ENCODE results near the gene REXO1.

DNA sequence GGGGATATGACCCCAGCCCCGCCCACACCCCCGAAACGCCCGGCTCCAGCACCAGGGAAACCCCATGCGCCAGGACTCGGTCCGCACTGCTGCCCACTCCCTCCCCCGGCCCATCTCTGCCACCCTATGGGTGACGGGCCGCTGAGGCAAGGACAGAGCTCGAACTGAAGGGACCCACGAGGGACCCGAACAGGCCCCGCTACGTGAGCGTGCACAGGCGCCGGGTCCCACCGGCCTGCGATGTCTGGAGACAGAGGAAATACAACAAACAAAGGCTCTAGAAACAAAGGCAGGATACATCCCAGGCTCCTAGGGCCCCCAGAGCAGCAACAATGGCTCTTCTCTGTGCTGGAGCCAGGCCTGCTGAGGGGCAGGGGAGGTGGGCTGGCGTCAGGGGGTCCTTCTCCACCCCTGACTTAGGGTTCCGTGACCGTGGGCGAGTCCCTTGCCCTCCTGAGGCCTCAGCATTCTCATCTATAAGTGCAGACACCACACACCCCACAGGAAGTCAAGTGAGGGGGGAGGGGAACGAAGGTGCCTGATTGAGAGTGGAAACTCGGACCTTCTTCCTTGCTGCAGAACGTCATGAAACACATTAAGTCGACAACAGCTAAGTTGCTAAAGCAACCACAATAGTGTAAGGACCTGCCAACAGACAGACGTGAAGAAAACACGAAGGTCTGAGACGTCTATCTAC, 34.0 kb upstream of the REXO1 start:
- TF ChIP-seq EGR1 (IDR thresholded peaks at IDR 0.05; ENCODE audit: borderline replicate concordance, low read depth, low read length), result no peak
- TF ChIP-seq, protein P1, sequence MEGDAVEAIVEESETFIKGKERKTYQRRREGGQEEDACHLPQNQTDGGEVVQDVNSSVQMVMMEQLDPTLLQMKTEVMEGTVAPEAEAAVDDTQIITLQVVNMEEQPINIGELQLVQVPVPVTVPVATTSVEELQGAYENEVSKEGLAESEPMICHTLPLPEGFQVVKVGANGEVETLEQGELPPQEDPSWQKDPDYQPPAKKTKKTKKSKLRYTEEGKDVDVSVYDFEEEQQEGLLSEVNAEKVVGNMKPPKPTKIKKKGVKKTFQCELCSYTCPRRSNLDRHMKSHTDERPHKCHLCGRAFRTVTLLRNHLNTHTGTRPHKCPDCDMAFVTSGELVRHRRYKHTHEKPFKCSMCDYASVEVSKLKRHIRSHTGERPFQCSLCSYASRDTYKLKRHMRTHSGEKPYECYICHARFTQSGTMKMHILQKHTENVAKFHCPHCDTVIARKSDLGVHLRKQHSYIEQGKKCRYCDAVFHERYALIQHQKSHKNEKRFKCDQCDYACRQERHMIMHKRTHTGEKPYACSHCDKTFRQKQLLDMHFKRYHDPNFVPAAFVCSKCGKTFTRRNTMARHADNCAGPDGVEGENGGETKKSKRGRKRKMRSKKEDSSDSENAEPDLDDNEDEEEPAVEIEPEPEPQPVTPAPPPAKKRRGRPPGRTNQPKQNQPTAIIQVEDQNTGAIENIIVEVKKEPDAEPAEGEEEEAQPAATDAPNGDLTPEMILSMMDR (IDR thresholded peaks at IDR 0.05; ENCODE audit: control extremely low read depth in 1 of 3, insufficient read depth in 1 of 3, low read depth in 1 of 3, low read length in 3 of 3), result no peak
- TF ChIP-seq, protein P2, sequence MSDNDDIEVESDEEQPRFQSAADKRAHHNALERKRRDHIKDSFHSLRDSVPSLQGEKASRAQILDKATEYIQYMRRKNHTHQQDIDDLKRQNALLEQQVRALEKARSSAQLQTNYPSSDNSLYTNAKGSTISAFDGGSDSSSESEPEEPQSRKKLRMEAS (IDR thresholded peaks at IDR 0.05), result no peak
- TF ChIP-seq EZH2 (IDR thresholded peaks at IDR 0.05; ENCODE audit: low read depth, low read length, severe bottlenecking), result no peak
- TF ChIP-seq POLR2A (IDR thresholded peaks at IDR 0.05; ENCODE audit: control extremely low read depth in 1 of 2, low read depth in 2 of 2, low read length in 2 of 2), result no peak
- TF ChIP-seq EP300 (IDR thresholded peaks at IDR 0.05; ENCODE audit: borderline replicate concordance in 1 of 2, low read depth in 2 of 2, low read length in 2 of 2), result no peak
- TF ChIP-seq SIN3A (conservative IDR thresholded peaks at IDR 0.05 in 1 of 2, IDR thresholded peaks at IDR 0.05 in 1 of 2; ENCODE audit: low read depth in 1 of 2, low read length in 2 of 2), result no peak
- TF ChIP-seq CEBPB (IDR thresholded peaks at IDR 0.05; ENCODE audit: low read depth, low read length), result no peak

Measured in H1 (cell line).